Urinary bladder (tissue), 4 donors: Measurements from ENCODE around the gene PHLDA1. TPM values are rescaled to one million over a fixed set of nuclear protein-coding genes. Genes with fewer than 3 reads are reported as not detected.
A peak's percentile ranks its signal among the peaks of the same experiment; 100 is the strongest.

ENCODE experiments used
- DNase-seq: peaks from one replicate; pipeline ENCODE4 v3.0.0-alpha.2; 2015; ENCODE audit errors: extremely low spot score
- H3K27ac ChIP-seq: one replicate; pipeline ENCODE4 v1.5.1; 2013; ENCODE audit warnings: low read depth, mild to moderate bottlenecking, moderate library complexity
- H3K36me3 ChIP-seq: one replicate; pipeline ENCODE4 v1.6.1; 2013; ENCODE audit warnings: mild to moderate bottlenecking, moderate library complexity; ENCODE audit not compliant: insufficient read depth
- H3K4me1 ChIP-seq: one replicate; pipeline ENCODE4 v1.6.1; 2013; ENCODE audit warnings: mild to moderate bottlenecking, moderate library complexity; ENCODE audit not compliant: insufficient read depth
- H3K4me3 ChIP-seq: one replicate; pipeline ENCODE4 v1.5.1; 2013; ENCODE audit warnings: low read depth, low read length
- WGBS: extraction: QIAGEN DNeasy Blood & Tissue Kit; methylation state at CpG from one replicate; pipeline ENCODE4 v1.1.7; 2013; 5-methylcytosine and 5-hydroxymethylcytosine counted together
- polyA plus RNA-seq: library from polyadenylated mRNA; stranded (reverse); fragments of 200-250 nt; gene quantifications from one replicate; pipeline ENCODE4 v1.2.3, GENCODE V29; 2013
- total RNA-seq: library from RNA; depleted of rRNA; stranded (reverse); fragments of >200 nt; gene quantifications from one replicate; pipeline ENCODE4 v1.2.3, GENCODE V29; 2014
- donor health status: healthy with polysubstance abuse.
- donor health status: healthy.

PHLDA1 gene
- total and polyA plus RNA-seq, 2 donors, result 9.8 to 26.4 TPM

DNA sequence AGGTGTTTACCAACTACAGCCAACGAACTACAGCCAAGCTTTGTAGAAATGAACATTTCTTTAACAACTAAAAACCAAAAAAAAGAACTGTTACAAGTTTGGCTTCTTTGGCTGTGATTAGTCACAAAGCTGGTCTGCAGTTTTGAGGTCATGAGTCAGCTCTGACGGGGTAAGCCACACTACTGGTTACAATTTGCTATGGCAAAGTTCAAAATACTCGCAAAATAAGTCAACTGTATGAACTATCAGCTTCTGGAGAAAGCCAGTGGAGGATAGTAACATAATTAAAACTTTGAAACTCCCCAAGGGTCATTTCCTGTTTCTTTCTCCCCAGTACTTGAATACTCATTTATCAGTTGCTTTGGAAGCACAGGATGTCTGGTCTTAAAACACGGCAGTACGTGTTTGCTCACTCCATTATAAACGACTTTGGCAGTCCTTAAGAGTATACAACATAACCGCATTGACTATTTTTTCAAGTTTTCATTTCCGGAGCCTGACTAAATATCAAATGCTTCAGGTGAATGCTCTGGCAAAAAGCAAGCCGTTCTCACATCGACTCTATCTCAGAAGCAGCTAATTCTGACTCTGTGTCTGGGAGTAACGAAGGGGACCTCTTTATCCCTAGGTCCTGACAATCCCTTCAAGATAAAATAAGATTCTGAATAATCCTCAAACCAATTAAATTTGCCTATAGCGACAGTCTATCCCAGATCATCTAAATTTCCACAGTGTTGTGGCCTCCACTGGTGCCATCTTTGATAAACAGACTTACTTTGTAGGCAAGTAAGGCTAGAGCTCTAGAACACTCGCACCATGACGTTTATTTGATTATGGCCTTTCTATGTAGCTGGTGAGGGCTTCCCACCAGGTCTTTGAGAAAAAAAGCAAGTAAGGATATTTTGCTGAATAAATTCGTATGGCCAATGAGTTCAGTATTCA, 10.6 kb downstream of the PHLDA1 start:
- no peak for DNase-seq
- Histone ChIP-seq H3K4me3 (no peak overlapping the region), H3K36me3 (no peaks in the 10 kb centered on the region), H3K27ac (peak overlapping the region; percentile 85), H3K4me1 (peaks cover 2% of the 10 kb centered on the region)
- 61% methylated on average over 15 of the region's 15 CpGs for WGBS

DNA sequence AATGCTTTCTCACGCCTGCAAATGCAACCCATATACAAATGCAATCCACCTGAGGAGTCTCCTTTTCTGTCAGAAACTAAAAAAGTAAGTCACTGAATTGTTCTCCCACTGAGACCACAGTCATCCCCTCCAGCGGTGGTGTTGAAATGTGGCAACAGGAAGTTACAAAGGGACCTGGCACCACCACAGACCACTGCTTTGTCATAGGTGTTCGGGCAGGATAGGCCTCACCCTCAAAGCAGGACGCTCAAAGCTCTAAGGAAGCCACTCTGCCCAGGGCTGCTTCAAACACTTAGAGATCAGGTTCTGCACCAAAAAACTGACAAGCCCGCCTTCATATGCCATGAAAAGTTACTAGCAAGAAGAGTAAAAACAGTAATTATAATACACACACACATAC, 11.3 kb downstream of the PHLDA1 start:
- no peak overlapping the region for H3K4me3 ChIP-seq
- 79% methylated on average over 5 of the region's 5 CpGs for WGBS
- H3K27ac ChIP-seq, result peak overlapping the region; percentile 85
- H3K36me3 ChIP-seq, result no peaks in the 10 kb centered on the region
- peaks cover 2% of the 10 kb centered on the region for H3K4me1 ChIP-seq
- DNase-seq, result no peak

DNA sequence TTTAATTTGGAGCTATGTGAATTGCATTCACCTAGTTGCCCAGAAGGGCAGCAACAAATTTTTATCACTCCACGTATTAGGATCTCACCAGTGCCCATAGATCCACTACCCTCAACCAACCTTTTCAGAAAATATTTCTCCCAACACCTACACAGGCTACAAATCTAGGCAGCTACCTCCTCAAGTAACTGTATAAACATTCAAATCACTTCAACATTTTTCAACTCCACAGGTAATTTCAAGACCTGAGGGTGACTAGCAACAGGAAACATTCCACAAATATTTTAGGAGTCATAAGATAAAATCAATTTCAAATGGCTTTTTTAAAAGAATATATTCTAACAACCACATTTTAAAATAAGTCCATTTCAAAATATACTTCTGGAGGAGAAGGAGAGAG, 12.9 kb downstream of the PHLDA1 start:
- Histone ChIP-seq H3K36me3 (no peaks in the 10 kb centered on the region), H3K4me3 (no peak overlapping the region), H3K27ac (no peak overlapping the region), H3K4me1 (peaks cover 2% of the 10 kb centered on the region)
- 82% methylated on average over 1 of the region's 1 CpG for WGBS
- DNase-seq, result no peak

DNA sequence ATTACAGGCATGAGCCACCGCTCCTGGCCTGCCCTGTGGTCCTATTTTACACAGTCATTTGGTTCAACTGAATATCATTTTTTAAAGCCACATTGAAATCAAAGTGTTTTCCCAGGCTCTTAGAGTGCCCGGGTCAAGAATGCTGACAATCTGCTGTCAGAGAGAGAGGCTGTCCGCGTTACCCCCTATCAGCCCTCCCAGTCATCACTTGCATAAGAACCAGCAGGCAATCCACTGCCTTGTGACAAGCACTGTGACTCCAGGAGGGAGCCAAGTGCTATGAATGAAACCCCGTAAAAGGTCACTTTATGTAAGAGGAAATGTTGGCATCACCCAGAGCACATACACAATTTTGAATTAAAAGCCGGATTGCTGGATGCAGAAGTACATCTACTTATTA, 13.5 kb downstream of the PHLDA1 start:
- 59% methylated on average over 6 of the region's 6 CpGs for WGBS
- no peak overlapping the region for H3K27ac ChIP-seq

DNA sequence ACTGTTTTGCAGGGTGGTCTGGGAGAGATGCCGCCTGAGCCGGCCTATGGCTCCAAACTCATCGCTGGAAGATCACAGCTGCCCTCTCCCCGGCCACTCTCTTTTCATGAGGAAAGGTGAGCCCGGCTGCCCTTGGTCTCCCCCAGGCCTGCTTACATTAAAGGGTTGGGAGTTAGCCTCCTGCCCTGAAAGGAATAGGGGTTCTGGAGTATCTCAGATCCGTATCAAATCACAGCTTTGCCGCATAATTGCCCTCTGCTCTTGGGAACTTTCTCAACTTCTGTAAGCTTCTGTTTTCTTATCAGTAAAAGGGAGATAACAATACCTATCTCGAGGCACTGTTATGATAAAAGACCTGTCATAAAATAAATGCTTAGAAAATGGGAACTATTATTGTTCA, 17.6 kb downstream of the PHLDA1 start:
- Histone ChIP-seq H3K36me3 (no peaks in the 10 kb centered on the region), H3K4me1 (no peaks in the 10 kb centered on the region), H3K27ac (no peak overlapping the region), H3K4me3 (no peak overlapping the region)
- no peak for DNase-seq
- 78% methylated on average over 8 of the region's 8 CpGs for WGBS

More for the DNA sequence above, 13.5 kb downstream of the PHLDA1 start:
- Histone ChIP-seq H3K4me3 (no peak overlapping the region), H3K36me3 (no peaks in the 10 kb centered on the region), H3K4me1 (peaks cover 2% of the 10 kb centered on the region)
- no peak for DNase-seq

DNA sequence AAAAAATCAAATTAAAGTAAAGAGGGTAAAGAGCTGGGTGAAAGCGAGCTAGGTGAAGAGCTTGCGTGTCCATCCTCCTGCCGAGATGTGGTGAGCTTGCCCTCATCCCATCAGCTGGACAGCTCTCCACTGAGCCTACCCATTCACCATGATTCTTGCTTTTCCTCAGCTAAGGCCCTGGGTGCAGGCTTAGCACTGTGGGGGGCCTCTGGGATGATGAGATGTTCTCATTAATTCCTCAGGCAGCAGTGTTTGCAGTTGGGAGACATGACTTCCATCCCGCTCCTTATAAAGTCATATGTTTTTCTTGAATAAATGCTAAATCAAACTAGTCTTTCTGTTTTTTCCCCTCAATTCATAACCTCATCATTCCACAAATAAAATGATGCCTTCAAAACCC, 18.0 kb downstream of the PHLDA1 start:
- H3K4me3 ChIP-seq, result no peak overlapping the region
- H3K27ac ChIP-seq, result no peak overlapping the region
- no peak for DNase-seq
- H3K4me1 ChIP-seq, result no peaks in the 10 kb centered on the region
- no peaks in the 10 kb centered on the region for H3K36me3 ChIP-seq
- WGBS, result 96% methylated on average over 4 of the region's 4 CpGs

GRCh38 chr12:76012644-76013043, 18.9 kb downstream of the PHLDA1 start:
- WGBS, result 87% methylated on average over 4 of the region's 4 CpGs
- Histone ChIP-seq H3K4me1 (no peaks in the 10 kb centered on the region), H3K4me3 (no peak overlapping the region), H3K36me3 (no peaks in the 10 kb centered on the region), H3K27ac (no peak overlapping the region)
- DNase-seq, result no peak

GRCh38 chr12:76010732-76011458, 20.7 kb downstream of the PHLDA1 start:
- no peaks in the 10 kb centered on the region for H3K4me1 ChIP-seq
- no peak overlapping the region for H3K27ac ChIP-seq
- H3K36me3 ChIP-seq, result no peaks in the 10 kb centered on the region
- no peak overlapping the region for H3K4me3 ChIP-seq
- DNase-seq, result no peak
- 80% methylated on average over 6 of the region's 6 CpGs for WGBS

- 93% methylated on average over 3 of the region's 3 CpGs for WGBS
- DNase-seq, result no peak
- Histone ChIP-seq H3K4me3 (no peak overlapping the region), H3K27ac (no peak overlapping the region), H3K4me1 (no peaks in the 10 kb centered on the region), H3K36me3 (no peaks in the 10 kb centered on the region)
Measured at GRCh38 chr12:76008428-76008827, 23.1 kb downstream of the PHLDA1 start.

GRCh38 chr12:76007640-76008039, 23.9 kb downstream of the PHLDA1 start:
- Histone ChIP-seq H3K4me3 (no peak overlapping the region), H3K36me3 (no peaks in the 10 kb centered on the region), H3K4me1 (no peaks in the 10 kb centered on the region), H3K27ac (no peak overlapping the region)
- 83% methylated on average over 8 of the region's 8 CpGs for WGBS
- DNase-seq, result no peak

DNA sequence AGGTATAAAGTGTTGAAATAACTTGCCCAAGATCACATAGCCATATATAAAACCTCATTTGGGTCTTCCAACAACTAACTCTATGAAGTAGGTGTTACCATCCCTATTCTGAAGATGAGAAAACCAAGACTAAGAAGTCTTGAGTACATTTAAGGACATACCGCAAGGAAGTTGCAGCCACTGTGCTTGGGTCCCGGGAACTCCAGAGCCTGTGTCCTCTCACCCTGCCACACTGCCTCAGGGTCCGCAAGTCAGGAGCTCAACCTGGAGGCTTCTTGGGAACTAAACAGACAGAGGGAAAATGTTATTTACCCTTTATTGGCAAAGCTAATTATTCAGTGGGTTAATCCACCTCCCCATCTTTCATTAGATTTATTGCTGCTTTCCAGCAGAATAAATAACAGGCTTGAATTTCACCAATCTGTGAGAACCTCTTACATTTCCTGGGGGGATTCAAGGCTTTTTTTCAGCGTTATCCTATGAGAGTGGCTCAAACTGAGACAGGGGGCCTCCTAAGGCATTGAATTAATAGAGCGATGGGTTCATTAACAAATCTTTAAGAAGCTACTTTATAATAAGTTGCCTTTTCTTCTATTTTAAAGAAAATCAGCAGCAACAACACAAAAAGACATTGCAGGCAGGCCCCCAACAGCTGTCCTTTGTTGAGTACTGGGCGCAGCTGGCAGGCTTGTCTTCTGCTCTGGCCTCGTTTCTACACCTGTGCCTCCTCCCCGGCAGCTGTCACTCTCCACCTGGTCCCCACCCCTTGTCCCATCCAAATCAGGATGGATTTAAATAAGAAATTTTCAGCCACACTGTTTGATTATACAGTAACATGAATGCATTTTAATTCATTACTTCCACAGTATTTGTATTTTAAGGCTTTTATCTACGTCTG, 25.3 kb downstream of the PHLDA1 start:
- Histone ChIP-seq H3K36me3 (no peaks in the 10 kb centered on the region), H3K4me1 (no peaks in the 10 kb centered on the region), H3K27ac (no peak overlapping the region), H3K4me3 (no peak overlapping the region)
- WGBS, result 87% methylated on average over 9 of the region's 9 CpGs
- DNase-seq, result no peak

DNA sequence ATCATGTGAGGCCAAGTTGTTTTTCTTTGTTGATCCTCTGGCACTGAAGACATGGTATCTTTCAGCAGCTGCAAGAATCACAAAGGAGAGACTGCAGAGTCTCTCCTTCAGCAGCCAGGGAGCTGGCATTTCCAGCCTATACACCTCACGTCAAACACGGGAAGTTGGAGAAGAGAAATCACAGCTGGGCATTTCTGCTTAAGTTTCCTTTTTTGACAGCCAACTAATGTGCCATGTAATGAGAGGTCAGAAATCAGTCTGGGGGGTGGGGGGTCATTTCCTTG, 28.3 kb downstream of the PHLDA1 start:
- no peak for DNase-seq
- H3K36me3 ChIP-seq, result no peaks in the 10 kb centered on the region
- H3K4me3 ChIP-seq, result no peak overlapping the region
- H3K4me1 ChIP-seq, result no peaks in the 10 kb centered on the region
- WGBS, result 53% methylated on average over 2 of the region's 2 CpGs
- no peak overlapping the region for H3K27ac ChIP-seq

- no peak for DNase-seq
- Histone ChIP-seq H3K27ac (no peak overlapping the region), H3K4me3 (no peak overlapping the region), H3K36me3 (no peaks in the 10 kb centered on the region), H3K4me1 (no peaks in the 10 kb centered on the region)
- WGBS, result 41% methylated on average over 1 of the region's 1 CpG
Measured at GRCh38 chr12:76002598-76003354, 28.8 kb downstream of the PHLDA1 start.
